Subcutaneous preadipocyte (primary cell): ENCODE measurements around the gene ZDHHC5. TPM values are rescaled to one million over a fixed set of nuclear protein-coding genes. Genes with fewer than 3 reads are reported as not detected.
A peak's percentile ranks its signal among the peaks of the same experiment; 100 is the strongest.

Experiments
- small RNA-seq: library from RNA; depleted of rRNA; stranded (forward); fragments of <200 nt; gene quantifications from one replicate; pipeline ENCODE3, GENCODE V24; 2012
- total RNA-seq: library from RNA; depleted of rRNA; stranded (reverse); fragments of >200 nt; gene quantifications from 2 replicates; pipeline ENCODE4 v1.2.3, GENCODE V29; 2012

ZDHHC5 gene, protein sequence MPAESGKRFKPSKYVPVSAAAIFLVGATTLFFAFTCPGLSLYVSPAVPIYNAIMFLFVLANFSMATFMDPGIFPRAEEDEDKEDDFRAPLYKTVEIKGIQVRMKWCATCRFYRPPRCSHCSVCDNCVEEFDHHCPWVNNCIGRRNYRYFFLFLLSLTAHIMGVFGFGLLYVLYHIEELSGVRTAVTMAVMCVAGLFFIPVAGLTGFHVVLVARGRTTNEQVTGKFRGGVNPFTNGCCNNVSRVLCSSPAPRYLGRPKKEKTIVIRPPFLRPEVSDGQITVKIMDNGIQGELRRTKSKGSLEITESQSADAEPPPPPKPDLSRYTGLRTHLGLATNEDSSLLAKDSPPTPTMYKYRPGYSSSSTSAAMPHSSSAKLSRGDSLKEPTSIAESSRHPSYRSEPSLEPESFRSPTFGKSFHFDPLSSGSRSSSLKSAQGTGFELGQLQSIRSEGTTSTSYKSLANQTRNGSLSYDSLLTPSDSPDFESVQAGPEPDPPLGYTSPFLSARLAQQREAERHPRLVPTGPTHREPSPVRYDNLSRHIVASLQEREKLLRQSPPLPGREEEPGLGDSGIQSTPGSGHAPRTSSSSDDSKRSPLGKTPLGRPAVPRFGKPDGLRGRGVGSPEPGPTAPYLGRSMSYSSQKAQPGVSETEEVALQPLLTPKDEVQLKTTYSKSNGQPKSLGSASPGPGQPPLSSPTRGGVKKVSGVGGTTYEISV
- total RNA-seq: 38.2 and 56.1 TPM in 2 replicates

GRCh38 chr11:57667736-57668433 lies at the start of gene ZDHHC5:
Gene ZDHHC5 (plus strand): TSS chr11:57668114. CDS start chr11:57673091, 4,977 bp downstream.

DNA sequence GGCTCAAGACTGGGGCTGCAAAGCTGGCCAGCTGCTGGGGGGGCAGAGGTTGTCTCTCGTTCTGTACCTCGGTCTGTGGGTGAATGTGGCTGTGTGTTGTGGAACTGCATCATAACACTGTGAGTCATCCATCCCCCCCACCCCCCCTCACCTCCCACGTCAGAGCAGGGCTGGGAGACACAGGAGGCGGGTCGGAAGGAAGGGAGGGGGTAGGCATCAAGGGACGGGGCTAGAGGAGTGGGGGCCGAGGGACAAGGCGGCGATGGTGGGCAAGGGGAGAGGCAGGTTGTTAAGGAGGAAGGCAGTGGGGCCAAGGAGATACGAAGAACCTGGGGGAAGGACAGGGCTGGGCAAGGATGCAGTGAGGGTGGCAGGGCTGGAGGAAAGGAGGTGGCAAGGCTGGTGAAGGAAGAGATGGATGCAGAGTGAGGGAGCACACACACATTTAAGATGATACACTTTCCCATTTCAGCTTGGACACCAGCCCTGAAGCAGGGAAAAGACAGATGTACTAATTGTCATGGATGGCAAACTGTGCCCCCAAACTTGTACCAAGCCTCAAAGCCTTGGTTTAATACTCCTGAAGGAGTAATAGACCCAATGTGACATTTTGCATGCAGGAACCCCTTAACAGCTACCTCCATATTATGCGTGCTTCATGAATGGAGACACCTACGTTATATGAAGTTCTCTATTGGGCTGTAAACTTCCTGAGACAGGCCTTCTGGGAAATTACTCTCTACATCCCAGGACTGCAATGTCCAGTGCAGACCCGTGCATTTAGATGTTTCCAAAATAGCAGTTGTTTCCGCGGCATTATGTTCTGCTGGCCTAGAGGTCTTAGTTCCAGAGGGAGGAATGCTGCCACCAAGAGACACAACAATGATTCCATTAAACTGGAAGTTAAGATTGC lies 17.8 kb upstream of the ZDHHC5 start, which contains the start of gene YPEL4:
YPEL4 (minus strand) TSS at position 87 of the 913 bp plus-strand sequence. CDS start 2,805 bp downstream, outside the sequence.

GRCh38 chr11:57657194-57658022 lies 10.5 kb upstream of the ZDHHC5 start, which contains the start of gene CLP1:
Gene CLP1 (plus strand): TSS chr11:57657762. CDS start chr11:57659477, 1,715 bp downstream.

DNA sequence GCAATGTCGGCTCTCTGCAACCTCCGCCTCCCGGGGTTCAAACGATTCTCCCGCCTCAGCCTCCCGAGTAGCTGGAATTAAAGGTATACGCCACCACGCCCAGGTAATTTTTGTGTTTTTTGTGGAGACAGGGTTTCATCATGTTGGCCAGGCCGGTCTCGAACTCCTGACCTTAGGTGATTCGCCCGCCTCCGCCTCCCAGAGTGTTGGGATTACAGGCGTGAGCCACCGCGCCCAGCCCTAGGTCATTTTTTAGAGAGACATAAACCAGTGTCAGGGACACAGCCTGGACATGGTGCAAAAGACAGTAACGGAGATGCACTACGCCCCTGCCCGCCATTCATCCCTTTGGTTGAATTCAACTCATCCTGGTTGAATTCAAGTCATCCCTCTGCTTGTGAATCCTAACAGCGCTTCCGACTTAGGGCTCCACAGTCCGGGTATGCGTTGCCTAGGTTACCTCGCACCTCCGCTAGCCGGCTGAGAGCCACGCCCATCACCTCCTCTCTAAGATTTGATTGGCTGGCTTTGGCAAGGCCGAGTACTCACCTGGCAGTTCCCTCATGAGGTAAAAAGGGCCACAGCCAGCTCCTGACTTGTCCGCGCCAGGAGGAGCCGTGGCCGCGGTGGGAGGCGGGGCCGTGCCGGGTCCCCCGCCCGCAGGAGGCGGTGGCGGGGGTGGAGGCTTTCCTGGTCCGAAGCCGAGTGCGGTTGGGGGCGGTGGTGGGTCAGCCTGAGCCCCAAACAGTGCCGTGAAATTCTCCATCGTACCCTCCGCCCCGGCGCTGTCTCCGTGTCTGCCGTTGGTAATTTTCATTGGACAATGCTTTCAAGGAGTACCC lies 43.7 kb downstream of the ZDHHC5 start, which contains the start of gene MED19:
MED19 (minus strand) TSS at position 802 of the 842 bp plus-strand sequence; CDS start at position 766, 36 bp downstream.

DNA sequence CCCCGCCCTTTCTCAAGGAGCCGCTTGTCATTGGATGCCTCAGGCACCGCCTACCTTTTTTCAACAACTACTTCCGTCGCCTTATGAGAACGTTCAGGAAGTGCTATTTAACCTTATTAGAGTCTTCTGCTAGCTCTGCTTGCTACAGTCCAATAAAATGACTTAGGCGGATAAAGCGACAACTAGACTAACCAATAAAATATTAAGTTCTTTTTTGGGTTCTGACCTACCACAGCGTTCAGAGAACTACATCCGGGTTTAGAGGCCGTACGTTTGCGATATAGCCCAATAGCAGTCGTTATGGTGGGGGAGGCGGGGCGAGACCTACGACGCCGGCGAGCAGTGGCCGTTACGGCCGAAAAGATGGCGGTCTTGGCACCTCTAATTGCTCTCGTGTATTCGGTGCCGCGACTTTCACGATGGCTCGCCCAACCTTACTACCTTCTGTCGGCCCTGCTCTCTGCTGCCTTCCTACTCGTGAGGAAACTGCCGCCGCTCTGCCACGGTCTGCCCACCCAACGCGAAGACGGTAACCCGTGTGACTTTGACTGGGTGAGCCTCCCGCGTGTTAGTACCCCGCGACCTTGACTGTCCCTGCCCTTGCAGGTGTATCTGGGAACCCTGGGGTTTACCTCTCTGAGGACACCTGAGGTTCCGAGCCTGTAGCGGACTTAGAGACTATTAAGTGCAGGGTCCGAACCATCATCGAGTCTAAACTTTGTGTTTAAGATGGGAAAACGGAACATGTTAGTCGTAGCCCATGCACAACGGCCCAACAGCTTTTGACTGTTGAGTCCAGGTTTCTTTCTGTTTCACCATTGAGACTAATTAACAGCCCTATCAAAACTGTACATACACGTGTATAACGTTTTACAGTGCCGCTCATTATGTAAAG lies 44.6 kb downstream of the ZDHHC5 start, which contains the start of gene TMX2:
TMX2 (plus strand) TSS at position 338 of the 895 bp plus-strand sequence; CDS start at position 364, 26 bp downstream.

GRCh38 chr11:57741132-57742086 lies 73.5 kb downstream of the ZDHHC5 start, which contains the start of gene SELENOH:
Gene SELENOH (plus strand): TSS chr11:57741491. CDS start chr11:57741596, 105 bp downstream.

Small RNA genes within 50 kb of the gene (small RNA-seq; reads per million reads assigned to genes)
- 1,182 reads per million, percentile 100 among the genes with 10 or more reads in this experiment for gene MIR130A
- not detected for gene TMX2-CTNND1

Other genes with a start within 250 kb of the ZDHHC5 start
- gene SLC43A3, start 241.0 kb upstream of the ZDHHC5 start, total RNA-seq: 172 and 210 TPM in 2 replicates
- gene RTN4RL2, start 207.6 kb upstream of the ZDHHC5 start, total RNA-seq: 0.39 and 1.5 TPM in 2 replicates
- gene SLC43A1, start 152.4 kb upstream of the ZDHHC5 start, total RNA-seq: 24.6 and 27.4 TPM in 2 replicates
- gene TIMM10, start 137.4 kb upstream of the ZDHHC5 start, total RNA-seq: 30.9 and 33.4 TPM in 2 replicates
- gene SMTNL1, start 130.5 kb upstream of the ZDHHC5 start, total RNA-seq: not detected in 2 replicates
- 53.0 and 104 TPM in 2 replicates for gene UBE2L6, start 100.4 kb upstream of the ZDHHC5 start, total RNA-seq
- 6.5 and 48.9 TPM in 2 replicates for gene SERPING1, start 70.4 kb upstream of the ZDHHC5 start, total RNA-seq
- gene YPEL4, start 18.2 kb upstream of the ZDHHC5 start, total RNA-seq: 0.39 and 0.73 TPM in 2 replicates
- 17.6 and 20.9 TPM in 2 replicates for gene CLP1, start 10.4 kb upstream of the ZDHHC5 start, total RNA-seq
- gene MED19, start 44.1 kb downstream of the ZDHHC5 start, total RNA-seq: 13.6 and 14.5 TPM in 2 replicates
- 67.2 and 80.3 TPM in 2 replicates for gene TMX2, start 44.5 kb downstream of the ZDHHC5 start, total RNA-seq
- 49.5 and 65.0 TPM in 2 replicates for gene SELENOH, start 73.4 kb downstream of the ZDHHC5 start, total RNA-seq
- gene BTBD18, start 83.7 kb downstream of the ZDHHC5 start, total RNA-seq: not detected in 2 replicates
- 81.6 and 98.1 TPM in 2 replicates for gene CTNND1, start 93.7 kb downstream of the ZDHHC5 start, total RNA-seq